Vagina (tissue), 2 donors: ENCODE measurements around the gene TEC.

Source experiments
- POLR2A ChIP-seq, 2 donors: fragments of 450-650 bp; IDR thresholded peaks; one replicate each; pipeline ENCODE4 v1.6.1; 2017; ENCODE audit warnings: antibody characterized with exemption in 2 of 2, mild to moderate bottlenecking in 2 of 2, moderate library complexity in 2 of 2
- POLR2AphosphoS5 ChIP-seq, 2 donors: sonication (generic); formaldehyde crosslinking; IDR thresholded peaks; one replicate each; pipeline ENCODE4 v1.9.0; 2017; ENCODE audit warnings: antibody characterized with exemption in 2 of 2, mild to moderate bottlenecking in 2 of 2, low read depth in 1 of 2; ENCODE audit not compliant: insufficient read depth in 1 of 2
- TF ChIP-seq, protein P1 (sequence below), 3 experiments: fragments of 450-650 bp in 2 of 3; fragments of 200-600 bp in 1 of 3; sonication (generic) in 1 of 3; IDR thresholded peaks; one replicate each; pipeline ENCODE4 v1.5.1; 2017 to 2019; ENCODE audit warnings: antibody characterized with exemption in 3 of 3, mild to moderate bottlenecking in 2 of 3, moderate library complexity in 2 of 3

DNA sequence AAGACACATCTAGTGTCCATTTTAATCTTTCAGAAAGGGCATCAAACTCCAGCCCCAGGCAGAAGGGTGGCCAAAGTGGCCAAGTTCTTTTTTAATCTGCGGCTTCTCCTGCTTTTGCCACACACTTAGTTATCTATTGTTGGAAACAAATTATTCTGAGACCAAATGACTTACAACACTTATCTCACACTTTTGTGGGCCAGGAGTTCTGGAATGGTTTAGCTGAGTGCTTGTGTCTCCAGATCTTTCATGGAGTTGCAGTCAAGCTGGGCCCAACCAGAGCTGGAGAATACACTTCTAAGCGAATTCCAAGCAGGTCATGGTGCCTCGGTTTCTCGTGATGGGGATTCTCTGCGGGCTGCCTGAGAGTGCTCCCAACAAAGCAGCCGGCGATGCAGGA lies 139.5 kb downstream of the TEC start:
- TF ChIP-seq, protein P1, sequence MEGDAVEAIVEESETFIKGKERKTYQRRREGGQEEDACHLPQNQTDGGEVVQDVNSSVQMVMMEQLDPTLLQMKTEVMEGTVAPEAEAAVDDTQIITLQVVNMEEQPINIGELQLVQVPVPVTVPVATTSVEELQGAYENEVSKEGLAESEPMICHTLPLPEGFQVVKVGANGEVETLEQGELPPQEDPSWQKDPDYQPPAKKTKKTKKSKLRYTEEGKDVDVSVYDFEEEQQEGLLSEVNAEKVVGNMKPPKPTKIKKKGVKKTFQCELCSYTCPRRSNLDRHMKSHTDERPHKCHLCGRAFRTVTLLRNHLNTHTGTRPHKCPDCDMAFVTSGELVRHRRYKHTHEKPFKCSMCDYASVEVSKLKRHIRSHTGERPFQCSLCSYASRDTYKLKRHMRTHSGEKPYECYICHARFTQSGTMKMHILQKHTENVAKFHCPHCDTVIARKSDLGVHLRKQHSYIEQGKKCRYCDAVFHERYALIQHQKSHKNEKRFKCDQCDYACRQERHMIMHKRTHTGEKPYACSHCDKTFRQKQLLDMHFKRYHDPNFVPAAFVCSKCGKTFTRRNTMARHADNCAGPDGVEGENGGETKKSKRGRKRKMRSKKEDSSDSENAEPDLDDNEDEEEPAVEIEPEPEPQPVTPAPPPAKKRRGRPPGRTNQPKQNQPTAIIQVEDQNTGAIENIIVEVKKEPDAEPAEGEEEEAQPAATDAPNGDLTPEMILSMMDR (IDR thresholded peaks at IDR 0.05), result no peak
- TF ChIP-seq POLR2A (IDR thresholded peaks at IDR 0.05), result no peak
- TF ChIP-seq POLR2AphosphoS5 (IDR thresholded peaks at IDR 0.05; ENCODE audit: insufficient read depth in 1 of 2, low read depth in 1 of 2), result no peak
